Type B pancreatic cell (in vitro differentiated cells): ENCODE data around the gene MMP11. TPM values are rescaled to one million over a fixed set of nuclear protein-coding genes. Genes with fewer than 3 reads are reported as not detected.
"Not testable (repeated sequence)": the region's sequence is repeated elsewhere in the genome, so short reads cannot be mapped to it uniquely, and the experiment has no call there.

Experiments used
- DNase-seq: peaks from one replicate; pipeline ENCODE4 v3.0.0; 2021; ENCODE audit warnings: mixed read lengths; ENCODE audit not compliant: unreplicated experiment; ENCODE audit errors: extremely low spot score
- H3K27ac Mint-ChIP-seq: 2 replicates; pipeline ENCODE4 v1.8.0; 2021; ENCODE audit warnings: mild to moderate bottlenecking, mixed read lengths
- H3K27me3 Mint-ChIP-seq: 2 replicates; pipeline ENCODE4 v1.8.0; 2021; ENCODE audit warnings: mixed read lengths
- H3K36me3 Mint-ChIP-seq: 2 replicates; pipeline ENCODE4 v1.8.0; 2021; ENCODE audit warnings: mixed read lengths
- H3K4me1 Mint-ChIP-seq: one replicate; pipeline ENCODE4 v1.8.0; 2021; ENCODE audit warnings: mixed read lengths; ENCODE audit not compliant: unreplicated experiment
- H3K4me3 Mint-ChIP-seq: 2 replicates; pipeline ENCODE4 v1.8.0; 2021; ENCODE audit warnings: mild to moderate bottlenecking, mixed read lengths
- H3K9me3 Mint-ChIP-seq: 2 replicates; pipeline ENCODE4 v1.8.0; 2021; ENCODE audit warnings: mixed read lengths
- CTCF ChIP-seq: fragments of 200-600 bp; sonication (generic); conservative IDR thresholded peaks from 2 replicates; pipeline ENCODE4 v1.5.0; 2021; ENCODE audit warnings: antibody characterized with exemption, mild to moderate bottlenecking
- long read RNA-seq: library from polyadenylated mRNA; unstranded; transcript quantifications from one replicate; pipeline ENCODE4 v2.0.0, GENCODE V29; 2020
- total RNA-seq: library from RNA; stranded (reverse); gene quantifications from 2 replicates; pipeline ENCODE4 v1.2.1, GENCODE V29; 2021; ENCODE audit warnings: low replicate concordance

MMP11 gene
- 17.8 and 31.6 TPM in 2 replicates for total RNA-seq
- long read RNA-seq, partial matches to known transcripts: 0 of 2 reads
- long read RNA-seq, other reads (novel, unspliced or antisense): 0 of 2 reads

GRCh38 chr22:23772649-23773473 is at the start of gene MMP11:
Gene MMP11 (plus strand): TSS chr22:23772849. CDS start chr22:23772871, 22 bp downstream.
- no peaks in the 10 kb centered on the region for H3K36me3 Mint-ChIP-seq
- no peaks in the 10 kb centered on the region for H3K9me3 Mint-ChIP-seq
- TF ChIP-seq CTCF: no peak
- DNase-seq: no peak
- H3K27ac Mint-ChIP-seq: peak within 1 kb of the TSS; percentile 11
- H3K4me1 Mint-ChIP-seq: peaks cover 24% of the 10 kb centered on the region
- H3K4me3 Mint-ChIP-seq: peak within 1 kb of the TSS; percentile 83
- peaks cover 6% of the 10 kb centered on the region for H3K27me3 Mint-ChIP-seq

- DNase-seq, H3K9me3 Mint-ChIP-seq, H3K4me3 Mint-ChIP-seq, H3K36me3 Mint-ChIP-seq, H3K4me1 Mint-ChIP-seq, H3K27me3 Mint-ChIP-seq, H3K27ac Mint-ChIP-seq: not testable (repeated sequence)
Measured at GRCh38 chr22:23728108-23728507, 44.5 kb upstream of the MMP11 start.

- Mint-ChIP-seq H3K4me3 (no peak overlapping the region), H3K27me3 (no peaks in the 10 kb centered on the region), H3K27ac (no peak overlapping the region), H3K9me3 (no peaks in the 10 kb centered on the region), H3K36me3 (peaks cover 5% of the 10 kb centered on the region), H3K4me1 (no peaks in the 10 kb centered on the region)
- DNase-seq: no peak
- TF ChIP-seq CTCF: no peak
Measured at GRCh38 chr22:23737696-23738095, 35.0 kb upstream of the MMP11 start.

GRCh38 chr22:23742505-23743264 is 30.0 kb upstream of the MMP11 start:
- no peak for TF ChIP-seq CTCF

GRCh38 chr22:23743303-23743705 is 29.3 kb upstream of the MMP11 start:
- peaks cover 8% of the 10 kb centered on the region for H3K4me1 Mint-ChIP-seq
- no peaks in the 10 kb centered on the region for H3K27me3 Mint-ChIP-seq
- no peaks in the 10 kb centered on the region for H3K9me3 Mint-ChIP-seq
- no peak for TF ChIP-seq CTCF
- peaks cover 31% of the 10 kb centered on the region for H3K36me3 Mint-ChIP-seq
- H3K4me3 Mint-ChIP-seq: no peak overlapping the region
- DNase-seq: no peak
- H3K27ac Mint-ChIP-seq: no peak overlapping the region

More at GRCh38 chr22:23742505-23743264, 30.0 kb upstream of the MMP11 start:
- no peak for DNase-seq
- Mint-ChIP-seq H3K27me3 (no peaks in the 10 kb centered on the region), H3K27ac (no peak overlapping the region), H3K4me1 (peaks cover 8% of the 10 kb centered on the region), H3K4me3 (no peak overlapping the region), H3K36me3 (peaks cover 31% of the 10 kb centered on the region), H3K9me3 (no peaks in the 10 kb centered on the region)

- TF ChIP-seq CTCF: no peak
- H3K36me3 Mint-ChIP-seq: peaks cover 31% of the 10 kb centered on the region
- H3K9me3 Mint-ChIP-seq: no peaks in the 10 kb centered on the region
- H3K4me1 Mint-ChIP-seq: peaks cover 8% of the 10 kb centered on the region
- H3K4me3 Mint-ChIP-seq: no peak overlapping the region
- H3K27ac Mint-ChIP-seq: no peak overlapping the region
- H3K27me3 Mint-ChIP-seq: no peaks in the 10 kb centered on the region
- DNase-seq: no peak
Measured at GRCh38 chr22:23744001-23744400, 28.6 kb upstream of the MMP11 start.
